Lower leg skin (tissue), 4 donors: ENCODE measurements around the gene NPTX2. TPM values are rescaled to one million over a fixed set of nuclear protein-coding genes. Genes with fewer than 3 reads are reported as not detected.

Source experiments
- DNase-seq, 2 donors: peaks; one replicate each; pipeline ENCODE4 v3.0.0-alpha.2; 2019; ENCODE audit warnings: low spot score in 2 of 2
- H3K4me3 ChIP-seq: fragments of 200-600 bp; sonication (generic); 2 replicates; pipeline ENCODE4 v1.5.1; 2017; ENCODE audit warnings: mild to moderate bottlenecking, low read depth; ENCODE audit not compliant: poor library complexity, severe bottlenecking
- CTCF ChIP-seq, 3 donors: fragments of 450-650 bp; IDR thresholded peaks; one replicate each; pipeline ENCODE4 v1.5.1; 2016; ENCODE audit warnings: antibody characterized with exemption in 3 of 3, mild to moderate bottlenecking in 3 of 3, moderate library complexity in 2 of 3
- POLR2A ChIP-seq, 2 donors: fragments of 450-650 bp; IDR thresholded peaks; one replicate each; pipeline ENCODE4 v1.6.1; 2016 to 2017; ENCODE audit warnings: antibody characterized with exemption in 2 of 2, mild to moderate bottlenecking in 1 of 2, moderate library complexity in 1 of 2
- WGBS, 2 donors: methylation state at CpG; one replicate each; pipeline ENCODE4 v1.1.5; 2018; 5-methylcytosine and 5-hydroxymethylcytosine counted together
- intact Hi-C: fragments of 100-400 bp; cut with DNase I; formaldehyde crosslinking; loops from one replicate; pipeline ENCODE4 v1.15.0; 2023; ENCODE audit warnings: low total_unique reads
- total RNA-seq, 4 donors: library from RNA; depleted of rRNA; stranded (reverse); fragments of >200 nt; gene quantifications; one replicate each; pipeline ENCODE4 v1.1.0, GENCODE V29; 2016

The NPTX2 gene
- total RNA-seq, 4 donors from 2014 or later: 4.2 to 17.6 (median 10.2) TPM

- no peak for DNase-seq
- H3K4me3 ChIP-seq: no peak overlapping the region
- TF ChIP-seq CTCF (IDR thresholded peaks at IDR 0.05) (no peak), POLR2A (IDR thresholded peaks at IDR 0.05) (no peak)
- 79 to 85% methylated on average over 4 of the region's 4 CpGs for WGBS, 2 donors
- intact Hi-C loops: no loop called here
Measured at GRCh38 chr7:98594348-98594747, 22.7 kb upstream of the NPTX2 start.

- intact Hi-C loops: no loop called here
- DNase-seq: no peak
- TF ChIP-seq POLR2A (IDR thresholded peaks at IDR 0.05) (no peak), CTCF (IDR thresholded peaks at IDR 0.05) (no peak)
- no peak overlapping the region for H3K4me3 ChIP-seq
- 66 to 74% methylated on average over 5 of the region's 5 CpGs for WGBS, 2 donors
Measured at GRCh38 chr7:98594787-98595186, 22.3 kb upstream of the NPTX2 start.

DNA sequence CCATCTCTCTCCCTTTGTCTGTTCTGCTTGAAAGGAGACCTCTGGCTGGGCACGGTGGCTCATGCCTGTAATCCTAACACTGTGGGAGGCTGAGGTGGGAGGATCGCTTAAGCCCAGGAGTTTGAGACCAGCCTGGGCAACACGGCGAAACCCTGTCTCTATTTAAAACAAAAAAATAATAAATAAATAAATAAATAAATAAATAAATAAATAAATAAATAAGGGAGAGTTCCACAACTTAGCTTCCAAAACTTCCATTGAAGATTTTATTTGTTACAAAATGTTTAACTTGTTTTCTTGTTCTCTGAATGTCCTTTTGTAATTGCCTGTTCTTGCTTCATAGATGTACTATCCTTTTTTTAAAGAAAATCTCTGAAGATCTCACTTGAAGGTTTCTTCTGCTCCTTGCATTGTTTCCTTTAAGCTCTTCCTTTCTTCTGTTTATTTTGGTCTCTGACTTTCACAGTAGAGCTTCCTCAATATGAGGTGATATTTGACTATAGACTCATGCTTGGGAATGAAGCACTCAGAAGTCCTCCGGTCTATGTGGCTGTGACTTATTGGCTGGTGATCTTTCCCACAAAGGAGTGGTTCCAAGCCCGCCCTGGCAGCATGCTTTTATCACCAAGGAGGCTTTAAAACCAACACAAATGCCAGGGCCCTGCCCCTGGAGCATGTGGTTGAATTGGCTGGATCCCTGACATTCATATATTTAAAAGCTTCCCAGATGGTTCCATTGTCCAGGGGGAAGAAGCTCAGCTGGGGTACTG is 18.1 kb upstream of the NPTX2 start:
- TF ChIP-seq POLR2A (IDR thresholded peaks at IDR 0.05): no peak
- TF ChIP-seq CTCF (IDR thresholded peaks at IDR 0.05): no peak
- 76 to 80% methylated on average over 6 of the region's 6 CpGs for WGBS, 2 donors
- H3K4me3 ChIP-seq: no peak overlapping the region
- intact Hi-C loops: no loop called here
- no peak for DNase-seq

- 89 to 93% methylated on average over 6 of the region's 6 CpGs for WGBS, 2 donors
- H3K4me3 ChIP-seq: no peak overlapping the region
- DNase-seq: no peak
- TF ChIP-seq CTCF (IDR thresholded peaks at IDR 0.05) (no peak), POLR2A (IDR thresholded peaks at IDR 0.05) (no peak)
- intact Hi-C loops: no loop called here
Measured at GRCh38 chr7:98599886-98600285, 17.2 kb upstream of the NPTX2 start.

GRCh38 chr7:98602755-98603398 is 14.2 kb upstream of the NPTX2 start:
- H3K4me3 ChIP-seq: no peak overlapping the region
- 66 to 71% methylated on average over 3 of the region's 3 CpGs for WGBS, 2 donors
- intact Hi-C loops: no loop called here
- TF ChIP-seq POLR2A (IDR thresholded peaks at IDR 0.05) (no peak), CTCF (IDR thresholded peaks at IDR 0.05) (no peak)
- no peak for DNase-seq
